ENCODE measurements around the gene CACNA2D4.

The CACNA2D4 gene

GRCh38 chr12:1782215-1782614, 136.2 kb downstream of the CACNA2D4 start:
- no peak for DNase-seq (ENCODE audit: low read depth in 2 of 2, low spot score in 1 of 2)

- DNase-seq (ENCODE audit: low read depth in 2 of 2, low spot score in 1 of 2), result no peak
Measured at GRCh38 chr12:1781772-1782171, 136.7 kb downstream of the CACNA2D4 start.

- DNase-seq (ENCODE audit: low read depth in 2 of 2, low spot score in 1 of 2), result no peak
Measured at GRCh38 chr12:1779783-1780182, 138.7 kb downstream of the CACNA2D4 start.

GRCh38 chr12:1778911-1779310, 139.5 kb downstream of the CACNA2D4 start:
- DNase-seq (ENCODE audit: low read depth in 2 of 2, low spot score in 1 of 2), result no peak

GRCh38 chr12:1777798-1778197, 140.7 kb downstream of the CACNA2D4 start:
- DNase-seq (ENCODE audit: low read depth in 2 of 2, low spot score in 1 of 2), result no peak

GRCh38 chr12:1776170-1776921, 142.1 kb downstream of the CACNA2D4 start:
- DNase-seq (ENCODE audit: low read depth in 2 of 2, low spot score in 1 of 2), result no peak

GRCh38 chr12:1773937-1774655, 144.4 kb downstream of the CACNA2D4 start:
- DNase-seq (ENCODE audit: low read depth in 2 of 2, low spot score in 1 of 2), result no peak

- no peak for DNase-seq (ENCODE audit: low read depth in 2 of 2, low spot score in 1 of 2)
Measured at GRCh38 chr12:1769809-1770494, 148.5 kb downstream of the CACNA2D4 start.

GRCh38 chr12:1768615-1769014, 149.8 kb downstream of the CACNA2D4 start:
- DNase-seq (ENCODE audit: low read depth in 2 of 2, low spot score in 1 of 2), result no peak

- DNase-seq (ENCODE audit: low read depth in 2 of 2, low spot score in 1 of 2), result no peak
Measured at GRCh38 chr12:1767407-1768090, 150.9 kb downstream of the CACNA2D4 start.

- no peak for DNase-seq (ENCODE audit: low read depth in 2 of 2, low spot score in 1 of 2)
Measured at GRCh38 chr12:1766110-1766509, 152.3 kb downstream of the CACNA2D4 start.

GRCh38 chr12:1763153-1763552, 155.3 kb downstream of the CACNA2D4 start:
- DNase-seq (ENCODE audit: low read depth in 2 of 2, low spot score in 1 of 2), result no peak

- DNase-seq (ENCODE audit: low read depth in 2 of 2, low spot score in 1 of 2), result no peak
Measured at GRCh38 chr12:1761857-1762256, 156.6 kb downstream of the CACNA2D4 start.

- DNase-seq (ENCODE audit: low read depth in 2 of 2, low spot score in 1 of 2), result no peak
Measured at GRCh38 chr12:1760566-1761382, 157.7 kb downstream of the CACNA2D4 start.

- DNase-seq (ENCODE audit: low read depth in 2 of 2, low spot score in 1 of 2), result no peak
Measured at GRCh38 chr12:1758887-1759286, 159.6 kb downstream of the CACNA2D4 start.

GRCh38 chr12:1758376-1758775, 160.1 kb downstream of the CACNA2D4 start:
- no peak for DNase-seq (ENCODE audit: low read depth in 2 of 2, low spot score in 1 of 2)

- no peak for DNase-seq (ENCODE audit: low read depth in 2 of 2, low spot score in 1 of 2)
Measured at GRCh38 chr12:1750300-1750699, 168.2 kb downstream of the CACNA2D4 start.

GRCh38 chr12:1749019-1749418, 169.4 kb downstream of the CACNA2D4 start:
- no peak for DNase-seq (ENCODE audit: low read depth in 2 of 2, low spot score in 1 of 2)

GRCh38 chr12:1747609-1748008, 170.8 kb downstream of the CACNA2D4 start:
- no peak for DNase-seq (ENCODE audit: low read depth in 2 of 2, low spot score in 1 of 2)

GRCh38 chr12:1744932-1745331, 173.5 kb downstream of the CACNA2D4 start:
- no peak for DNase-seq (ENCODE audit: low read depth in 2 of 2, low spot score in 1 of 2)

All from stimulated activated CD8-positive, alpha-beta memory T cell treated with anti-CD3 and anti-CD28 coated beads, Interleukin-4, amount 100 ng/mL, for 1 hour (primary cell).